NT2/D1 (cell line): Measurements from ENCODE around the gene VTI1A.

Experiments used
- SUZ12 ChIP-seq: IDR thresholded peaks from 2 replicates; pipeline ENCODE4 v1.6.1; 2011; ENCODE audit not compliant: insufficient read length, insufficient read depth; ENCODE audit errors: extremely low read depth
- YY1 ChIP-seq: IDR thresholded peaks from 2 replicates; pipeline ENCODE4 v1.6.1; 2011; ENCODE audit not compliant: insufficient read length, insufficient read depth

GRCh38 chr10:112535531-112535951, 88.5 kb downstream of the VTI1A start:
- no peak for TF ChIP-seq YY1
- TF ChIP-seq SUZ12 = no peak
